Measurements from ENCODE around the gene PHKA2.

- TF ChIP-seq CTCF (conservative IDR thresholded peaks at IDR 0.05; ENCODE audit: low read depth, low read length) (no peak), RAD21 (IDR thresholded peaks at IDR 0.05; ENCODE audit: low read length) (no peak), NFE2L2 (IDR thresholded peaks at IDR 0.05; ENCODE audit: low read depth, low read length) (no peak)
Observed at GRCh38 chrX:18920566-18920965, 63.3 kb downstream of the PHKA2 start.
